HG02973 (cell line): Measurements from ENCODE around the gene THADA.
"Not testable (repeated sequence)": the region's sequence is repeated elsewhere in the genome, so short reads cannot be mapped to it uniquely, and the experiment has no call there.

Source experiments
- ATAC-seq: cut with Tn5 transposase; IDR thresholded peaks from one replicate; pipeline ENCODE4 v1.9.1; 2021; ENCODE audit warnings: moderate library complexity; ENCODE audit not compliant: unreplicated experiment

THADA gene

GRCh38 chr2:43391201-43391877 is 204.5 kb downstream of the THADA start:
- no peak for ATAC-seq

- ATAC-seq = no peak
Observed at GRCh38 chr2:43389581-43390466, 206.0 kb downstream of the THADA start.

- ATAC-seq = no peak
Observed at GRCh38 chr2:43388371-43388770, 207.5 kb downstream of the THADA start.

GRCh38 chr2:43387092-43388062 is 208.5 kb downstream of the THADA start:
- peak; percentile 85 for ATAC-seq

- ATAC-seq = not testable (repeated sequence)
Observed at GRCh38 chr2:43386679-43387078, 209.2 kb downstream of the THADA start.

- ATAC-seq = no peak
Observed at GRCh38 chr2:43384143-43384542, 211.7 kb downstream of the THADA start.

GRCh38 chr2:43383533-43383932 is 212.3 kb downstream of the THADA start:
- no peak for ATAC-seq

GRCh38 chr2:43379494-43379893 is 216.3 kb downstream of the THADA start:
- ATAC-seq = no peak

GRCh38 chr2:43377327-43377726 is 218.5 kb downstream of the THADA start:
- no peak for ATAC-seq

- no peak for ATAC-seq
Observed at GRCh38 chr2:43376523-43377198, 219.2 kb downstream of the THADA start.

- no peak for ATAC-seq
Observed at GRCh38 chr2:43375746-43376522, 219.9 kb downstream of the THADA start.

GRCh38 chr2:43372416-43373081 is 223.3 kb downstream of the THADA start:
- ATAC-seq = no peak

- ATAC-seq = no peak
Observed at GRCh38 chr2:43370705-43371104, 225.1 kb downstream of the THADA start.

GRCh38 chr2:43370146-43370545 is 225.7 kb downstream of the THADA start:
- no peak for ATAC-seq

- no peak for ATAC-seq
Observed at GRCh38 chr2:43368483-43369385, 227.1 kb downstream of the THADA start.

- no peak for ATAC-seq
Observed at GRCh38 chr2:43367012-43367782, 228.6 kb downstream of the THADA start.

GRCh38 chr2:43363120-43363519 is 232.7 kb downstream of the THADA start:
- ATAC-seq = no peak
